ENCODE measurements around the gene CARNS1. TPM values are rescaled to one million over a fixed set of nuclear protein-coding genes. Genes with fewer than 3 reads are reported as not detected.

The CARNS1 gene
- total and polyA plus RNA-seq, 9 of the 15 experiments (the other 6 are each of a cell fraction or from before 2014, with no cell fraction given), result 0.01 to 0.18 (median 0.06) TPM; not detected in 3

DNA sequence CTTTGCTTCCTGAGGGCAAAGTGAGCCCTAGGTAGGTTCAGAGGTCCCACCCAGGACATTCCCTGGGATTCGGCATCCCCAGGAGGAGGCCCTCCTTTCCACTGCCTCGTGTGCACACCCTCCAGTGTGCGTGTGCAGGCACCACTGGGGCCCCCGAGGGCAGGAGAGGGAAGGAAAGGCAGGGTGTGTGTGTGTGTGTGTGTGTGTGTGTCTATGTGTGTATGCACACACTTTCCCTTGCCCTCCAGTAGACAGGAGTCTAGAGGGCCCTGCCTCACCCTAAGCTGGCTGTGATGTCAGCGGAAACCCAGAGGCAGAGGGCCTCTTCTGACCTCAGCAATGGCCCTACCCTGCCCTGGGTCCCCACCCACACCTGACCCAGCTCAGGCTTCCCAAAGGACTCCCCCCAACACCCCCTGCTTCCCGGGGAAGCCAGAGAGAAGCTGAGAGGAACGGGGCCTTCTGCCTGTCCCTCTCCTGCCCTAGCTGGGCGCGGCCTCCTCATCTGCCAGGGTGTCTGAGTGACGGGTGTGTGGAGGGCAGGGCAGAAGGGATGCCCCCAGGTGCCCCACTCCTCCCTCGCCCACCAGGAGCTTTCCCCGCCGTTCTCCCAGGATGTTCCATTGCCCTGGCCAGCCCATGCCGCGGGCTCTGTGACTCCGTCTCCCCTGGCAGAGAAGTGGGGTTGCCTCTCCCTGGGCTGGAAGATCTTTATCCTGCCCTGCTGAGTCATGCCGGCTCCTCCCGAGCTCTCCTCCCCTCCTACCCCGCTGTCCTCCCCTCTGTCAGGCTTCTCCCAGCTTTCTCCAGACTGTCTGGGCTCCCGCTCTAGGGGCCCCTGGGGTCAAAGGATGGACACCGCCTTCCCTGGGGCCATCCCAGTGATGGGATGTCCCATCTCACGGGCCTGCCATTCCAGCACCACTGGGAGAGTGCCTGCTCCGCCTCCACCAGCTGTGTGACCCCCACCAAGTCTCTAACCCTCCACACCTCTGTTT lies 36.1 kb upstream of the CARNS1 start (continued):
- TF ChIP-seq NELFE (IDR thresholded peaks at IDR 0.05; ENCODE audit: insufficient read depth, insufficient read length), result no peak
- TF ChIP-seq NR4A1 (CRISPR knock-in tag; IDR thresholded peaks at IDR 0.05), result peak; percentile 88; the same call in 1 of the 2 replicates
- TF ChIP-seq NR4A1 (tag; IDR thresholded peaks at IDR 0.05), result peak; percentile 83
- TF ChIP-seq, protein P1, sequence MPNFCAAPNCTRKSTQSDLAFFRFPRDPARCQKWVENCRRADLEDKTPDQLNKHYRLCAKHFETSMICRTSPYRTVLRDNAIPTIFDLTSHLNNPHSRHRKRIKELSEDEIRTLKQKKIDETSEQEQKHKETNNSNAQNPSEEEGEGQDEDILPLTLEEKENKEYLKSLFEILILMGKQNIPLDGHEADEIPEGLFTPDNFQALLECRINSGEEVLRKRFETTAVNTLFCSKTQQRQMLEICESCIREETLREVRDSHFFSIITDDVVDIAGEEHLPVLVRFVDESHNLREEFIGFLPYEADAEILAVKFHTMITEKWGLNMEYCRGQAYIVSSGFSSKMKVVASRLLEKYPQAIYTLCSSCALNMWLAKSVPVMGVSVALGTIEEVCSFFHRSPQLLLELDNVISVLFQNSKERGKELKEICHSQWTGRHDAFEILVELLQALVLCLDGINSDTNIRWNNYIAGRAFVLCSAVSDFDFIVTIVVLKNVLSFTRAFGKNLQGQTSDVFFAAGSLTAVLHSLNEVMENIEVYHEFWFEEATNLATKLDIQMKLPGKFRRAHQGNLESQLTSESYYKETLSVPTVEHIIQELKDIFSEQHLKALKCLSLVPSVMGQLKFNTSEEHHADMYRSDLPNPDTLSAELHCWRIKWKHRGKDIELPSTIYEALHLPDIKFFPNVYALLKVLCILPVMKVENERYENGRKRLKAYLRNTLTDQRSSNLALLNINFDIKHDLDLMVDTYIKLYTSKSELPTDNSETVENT (CRISPR knock-in tag; IDR thresholded peaks at IDR 0.05), result no peak
- no peak for TF ChIP-seq CHD4 (IDR thresholded peaks at IDR 0.05; ENCODE audit: insufficient read depth, insufficient replicate concordance, low read depth, low read length, poor library complexity, severe bottlenecking)
- peak; percentile 32; the same call in 1 of the 2 replicates for TF ChIP-seq NFE2L1 (tag; IDR thresholded peaks at IDR 0.05; ENCODE audit: borderline replicate concordance, low read depth)
- peak; percentile 89 for TF ChIP-seq SMARCE1 (IDR thresholded peaks at IDR 0.05)
- TF ChIP-seq ZBTB1 (CRISPR knock-in tag; IDR thresholded peaks at IDR 0.05; ENCODE audit: borderline replicate concordance, low read depth), result no peak
- no peak for TF ChIP-seq NFATC3 (IDR thresholded peaks at IDR 0.05)
- TF ChIP-seq, protein P2, sequence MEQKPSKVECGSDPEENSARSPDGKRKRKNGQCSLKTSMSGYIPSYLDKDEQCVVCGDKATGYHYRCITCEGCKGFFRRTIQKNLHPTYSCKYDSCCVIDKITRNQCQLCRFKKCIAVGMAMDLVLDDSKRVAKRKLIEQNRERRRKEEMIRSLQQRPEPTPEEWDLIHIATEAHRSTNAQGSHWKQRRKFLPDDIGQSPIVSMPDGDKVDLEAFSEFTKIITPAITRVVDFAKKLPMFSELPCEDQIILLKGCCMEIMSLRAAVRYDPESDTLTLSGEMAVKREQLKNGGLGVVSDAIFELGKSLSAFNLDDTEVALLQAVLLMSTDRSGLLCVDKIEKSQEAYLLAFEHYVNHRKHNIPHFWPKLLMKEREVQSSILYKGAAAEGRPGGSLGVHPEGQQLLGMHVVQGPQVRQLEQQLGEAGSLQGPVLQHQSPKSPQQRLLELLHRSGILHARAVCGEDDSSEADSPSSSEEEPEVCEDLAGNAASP (IDR thresholded peaks at IDR 0.05), result no peak
- TF ChIP-seq SREBF2 (CRISPR knock-in tag; IDR thresholded peaks at IDR 0.05), result no peak
- TF ChIP-seq ELF4 (CRISPR knock-in tag; IDR thresholded peaks at IDR 0.05), result peak; percentile 76; the same call in 1 of the 2 replicates
- TF ChIP-seq, protein P3, sequence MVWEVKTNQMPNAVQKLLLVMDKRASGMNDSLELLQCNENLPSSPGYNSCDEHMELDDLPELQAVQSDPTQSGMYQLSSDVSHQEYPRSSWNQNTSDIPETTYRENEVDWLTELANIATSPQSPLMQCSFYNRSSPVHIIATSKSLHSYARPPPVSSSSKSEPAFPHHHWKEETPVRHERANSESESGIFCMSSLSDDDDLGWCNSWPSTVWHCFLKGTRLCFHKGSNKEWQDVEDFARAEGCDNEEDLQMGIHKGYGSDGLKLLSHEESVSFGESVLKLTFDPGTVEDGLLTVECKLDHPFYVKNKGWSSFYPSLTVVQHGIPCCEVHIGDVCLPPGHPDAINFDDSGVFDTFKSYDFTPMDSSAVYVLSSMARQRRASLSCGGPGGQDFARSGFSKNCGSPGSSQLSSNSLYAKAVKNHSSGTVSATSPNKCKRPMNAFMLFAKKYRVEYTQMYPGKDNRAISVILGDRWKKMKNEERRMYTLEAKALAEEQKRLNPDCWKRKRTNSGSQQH (CRISPR knock-in tag; IDR thresholded peaks at IDR 0.05), result peak; percentile 6; the same call in 1 of the 2 replicates
- TF ChIP-seq, protein P4, sequence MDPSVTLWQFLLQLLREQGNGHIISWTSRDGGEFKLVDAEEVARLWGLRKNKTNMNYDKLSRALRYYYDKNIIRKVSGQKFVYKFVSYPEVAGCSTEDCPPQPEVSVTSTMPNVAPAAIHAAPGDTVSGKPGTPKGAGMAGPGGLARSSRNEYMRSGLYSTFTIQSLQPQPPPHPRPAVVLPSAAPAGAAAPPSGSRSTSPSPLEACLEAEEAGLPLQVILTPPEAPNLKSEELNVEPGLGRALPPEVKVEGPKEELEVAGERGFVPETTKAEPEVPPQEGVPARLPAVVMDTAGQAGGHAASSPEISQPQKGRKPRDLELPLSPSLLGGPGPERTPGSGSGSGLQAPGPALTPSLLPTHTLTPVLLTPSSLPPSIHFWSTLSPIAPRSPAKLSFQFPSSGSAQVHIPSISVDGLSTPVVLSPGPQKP (CRISPR knock-in tag; IDR thresholded peaks at IDR 0.05), result no peak
- TF ChIP-seq, protein P5, sequence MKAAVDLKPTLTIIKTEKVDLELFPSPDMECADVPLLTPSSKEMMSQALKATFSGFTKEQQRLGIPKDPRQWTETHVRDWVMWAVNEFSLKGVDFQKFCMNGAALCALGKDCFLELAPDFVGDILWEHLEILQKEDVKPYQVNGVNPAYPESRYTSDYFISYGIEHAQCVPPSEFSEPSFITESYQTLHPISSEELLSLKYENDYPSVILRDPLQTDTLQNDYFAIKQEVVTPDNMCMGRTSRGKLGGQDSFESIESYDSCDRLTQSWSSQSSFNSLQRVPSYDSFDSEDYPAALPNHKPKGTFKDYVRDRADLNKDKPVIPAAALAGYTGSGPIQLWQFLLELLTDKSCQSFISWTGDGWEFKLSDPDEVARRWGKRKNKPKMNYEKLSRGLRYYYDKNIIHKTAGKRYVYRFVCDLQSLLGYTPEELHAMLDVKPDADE (conservative IDR thresholded peaks at IDR 0.05; ENCODE audit: control insufficient read depth, low read depth, low read length), result no peak
- peak; percentile 86 for TF ChIP-seq SMARCA4 (IDR thresholded peaks at IDR 0.05)
- TF ChIP-seq ZC3H11A (IDR thresholded peaks at IDR 0.05; ENCODE audit: low read depth, low read length), result no peak
- TF ChIP-seq DNMT1 (IDR thresholded peaks at IDR 0.05), result no peak
- peak; percentile 18; the same call in 1 of the 2 replicates for TF ChIP-seq KLF1 (tag; IDR thresholded peaks at IDR 0.05)
- no peak for TF ChIP-seq SNIP1 (IDR thresholded peaks at IDR 0.05; ENCODE audit: low read depth)

All from K562 (cell line).